Parathyroid adenoma (tissue), 2 donors: Measurements from ENCODE around the gene PRM1.

Experiments
- H2AFZ ChIP-seq: fragments of 300-600 bp; sonication (generic); one replicate; pipeline ENCODE4 v1.7.0; 2017; ENCODE audit warnings: antibody characterized with exemption, mild to moderate bottlenecking
- H3K27ac ChIP-seq: fragments of 300-600 bp; sonication (generic); one replicate; pipeline ENCODE4 v1.7.0; 2017
- H3K27me3 ChIP-seq: fragments of 300-600 bp; sonication (generic); one replicate; pipeline ENCODE4 v1.7.0; 2017; ENCODE audit warnings: low read length; ENCODE audit not compliant: control insufficient read depth, insufficient read depth
- H3K36me3 ChIP-seq: fragments of 300-600 bp; sonication (generic); one replicate; pipeline ENCODE4 v1.7.0; 2017; ENCODE audit warnings: low read length; ENCODE audit not compliant: control insufficient read depth, insufficient read depth
- H3K4me1 ChIP-seq: fragments of 300-600 bp; sonication (generic); one replicate; pipeline ENCODE4 v1.7.0; 2017; ENCODE audit warnings: control low read depth
- H3K4me2 ChIP-seq: fragments of 300-600 bp; sonication (generic); one replicate; pipeline ENCODE4 v1.7.0; 2017; ENCODE audit warnings: low read length
- H3K4me3 ChIP-seq: fragments of 300-600 bp; sonication (generic); one replicate; pipeline ENCODE4 v1.7.0; 2017; ENCODE audit warnings: low read depth, low read length
- H3K79me2 ChIP-seq: fragments of 300-600 bp; sonication (generic); one replicate; pipeline ENCODE4 v1.7.0; 2017; ENCODE audit warnings: control low read depth
- H3K9ac ChIP-seq: fragments of 300-600 bp; sonication (generic); one replicate; pipeline ENCODE4 v1.7.0; 2017; ENCODE audit warnings: mild to moderate bottlenecking
- H3K9me3 ChIP-seq: fragments of 300-600 bp; sonication (generic); one replicate; pipeline ENCODE4 v1.7.0; 2017; ENCODE audit warnings: low read length; ENCODE audit not compliant: control insufficient read depth
- CTCF ChIP-seq: fragments of 300-600 bp; sonication (generic); IDR thresholded peaks from one replicate; pipeline ENCODE4 v1.7.0; 2017; ENCODE audit warnings: antibody characterized with exemption, mild to moderate bottlenecking
- donor health status: primary hyperparathyroidism.

PRM1 gene, protein sequence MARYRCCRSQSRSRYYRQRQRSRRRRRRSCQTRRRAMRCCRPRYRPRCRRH

DNA sequence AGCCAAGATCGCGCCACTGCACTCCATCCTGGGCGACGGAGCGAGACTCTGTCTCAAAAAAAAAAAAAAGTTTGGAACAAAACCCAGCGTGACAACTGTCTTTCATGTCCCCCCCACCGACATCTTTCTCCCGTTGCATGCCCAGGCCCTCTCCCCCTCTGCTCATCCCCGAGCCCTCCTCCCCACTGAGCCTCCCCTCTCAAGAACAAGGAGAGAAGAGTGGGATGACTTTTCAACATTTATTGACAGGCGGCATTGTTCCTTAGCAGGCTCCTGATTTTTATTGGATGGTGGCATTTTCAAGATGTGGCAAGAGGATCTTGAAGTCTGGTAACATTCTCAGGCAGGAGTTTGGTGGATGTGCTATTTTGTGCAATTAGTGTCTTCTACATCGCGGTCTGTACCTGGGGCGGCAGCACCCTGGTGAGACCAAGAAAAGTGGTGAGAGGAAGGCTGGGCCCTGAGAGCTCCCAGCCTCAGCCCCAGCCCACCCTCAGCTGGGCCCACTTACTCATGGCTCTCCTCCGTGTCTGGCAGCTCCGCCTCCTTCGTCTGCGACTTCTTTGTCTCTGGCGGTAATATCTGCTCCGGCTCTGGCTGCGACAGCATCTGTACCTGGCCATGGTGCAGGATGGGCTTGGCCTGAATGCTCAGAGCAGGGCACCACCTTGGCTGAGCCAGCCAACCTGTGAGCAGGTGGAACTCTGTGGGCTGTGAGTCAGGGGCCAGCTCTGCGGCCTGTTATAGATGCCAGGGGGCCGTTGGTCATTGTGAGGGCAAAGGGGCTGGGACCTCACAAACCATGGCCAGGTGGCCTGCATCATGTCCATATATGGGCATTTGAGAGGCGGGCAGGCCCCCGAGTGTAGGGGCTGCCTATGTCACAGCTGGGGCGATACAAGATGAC is at the start of gene PRM1:
TSS of gene PRM1 (minus strand) at position 715 of the 907 bp plus-strand sequence. CDS start at position 623, 92 bp downstream.
- Histone ChIP-seq H3K4me1 (no peaks in the 10 kb centered on the region), H2AFZ (no peak within 1 kb of the TSS), H3K27me3 (no peaks in the 10 kb centered on the region), H3K4me2 (no peak within 1 kb of the TSS), H3K9me3 (no peaks in the 10 kb centered on the region), H3K79me2 (no peaks in the 10 kb centered on the region), H3K4me3 (no peak within 1 kb of the TSS), H3K27ac (no peak within 1 kb of the TSS), H3K36me3 (no peaks in the 10 kb centered on the region), H3K9ac (no peak within 1 kb of the TSS)
- TF ChIP-seq CTCF: no peak

GRCh38 chr16:11330526-11331237 is 49.6 kb upstream of the PRM1 start:
- no peak for TF ChIP-seq CTCF
- Histone ChIP-seq H3K27ac (no peak overlapping the region), H3K9ac (no peak overlapping the region), H3K4me1 (no peaks in the 10 kb centered on the region), H3K36me3 (no peaks in the 10 kb centered on the region), H3K79me2 (no peaks in the 10 kb centered on the region), H3K4me2 (no peak overlapping the region), H3K27me3 (no peaks in the 10 kb centered on the region), H3K9me3 (no peaks in the 10 kb centered on the region), H3K4me3 (no peak overlapping the region), H2AFZ (no peak overlapping the region)

GRCh38 chr16:11329891-11330290 is 48.8 kb upstream of the PRM1 start:
- TF ChIP-seq CTCF: no peak
- H3K36me3 ChIP-seq: no peaks in the 10 kb centered on the region
- no peaks in the 10 kb centered on the region for H3K4me1 ChIP-seq
- H3K79me2 ChIP-seq: no peaks in the 10 kb centered on the region
- H3K9me3 ChIP-seq: no peaks in the 10 kb centered on the region
- H3K27ac ChIP-seq: no peak overlapping the region
- H3K4me3 ChIP-seq: no peak overlapping the region
- no peaks in the 10 kb centered on the region for H3K27me3 ChIP-seq
- H3K4me2 ChIP-seq: no peak overlapping the region
- H2AFZ ChIP-seq: no peak overlapping the region
- H3K9ac ChIP-seq: no peak overlapping the region

- H2AFZ ChIP-seq: no peak overlapping the region
- no peak overlapping the region for H3K4me2 ChIP-seq
- H3K27ac ChIP-seq: no peak overlapping the region
- no peaks in the 10 kb centered on the region for H3K36me3 ChIP-seq
- no peaks in the 10 kb centered on the region for H3K27me3 ChIP-seq
- H3K9me3 ChIP-seq: no peaks in the 10 kb centered on the region
- no peak overlapping the region for H3K9ac ChIP-seq
- H3K4me1 ChIP-seq: no peaks in the 10 kb centered on the region
- TF ChIP-seq CTCF: no peak
- no peak overlapping the region for H3K4me3 ChIP-seq
- no peaks in the 10 kb centered on the region for H3K79me2 ChIP-seq
These were observed 48.0 kb upstream of the PRM1 start for GRCh38 chr16:11329071-11329491.
